K562 (cell line): ENCODE data around the gene CHPF. TPM values are rescaled to one million over a fixed set of nuclear protein-coding genes. Genes with fewer than 3 reads are reported as not detected.
A peak's percentile ranks its signal among the peaks of the same experiment; 100 is the strongest.

Source experiments
- CHD1 ChIP-seq: fragments of 200-600 bp; sonication (generic); IDR thresholded peaks from one replicate; pipeline ENCODE4 v1.6.1; 2012; ENCODE audit warnings: mild to moderate bottlenecking, moderate library complexity, low read length, inconsistent platforms
- FOXK2 ChIP-seq, 2 experiments: fragments of 450-650 bp; IDR thresholded peaks in 1 of 2; conservative IDR thresholded peaks in 1 of 2; 2 replicates each; pipeline ENCODE4 v1.6.1; 2016; ENCODE audit warnings: low read depth in 2 of 2, mild to moderate bottlenecking in 1 of 2
- GABPB1 ChIP-seq: sonication (generic); formaldehyde crosslinking; IDR thresholded peaks from 2 replicates; pipeline ENCODE4 v1.8.0; 2022; ENCODE audit warnings: mild to moderate bottlenecking, missing genetic modification reagents
- GATAD2A ChIP-seq: fragments of 450-650 bp; IDR thresholded peaks from 2 replicates; pipeline ENCODE4 v1.6.1; 2017
- KHSRP ChIP-seq: fragments of 450-650 bp; IDR thresholded peaks from 2 replicates; pipeline ENCODE4 v1.6.1; 2017
- NCOA4 ChIP-seq: fragments of 450-650 bp; IDR thresholded peaks from 2 replicates; pipeline ENCODE4 v1.6.1; 2018; ENCODE audit warnings: mild to moderate bottlenecking; ENCODE audit not compliant: partially characterized antibody
- NCOR1 ChIP-seq: fragments of 450-650 bp; IDR thresholded peaks from 2 replicates; pipeline ENCODE4 v1.6.1; 2016; ENCODE audit warnings: mild to moderate bottlenecking, moderate library complexity
- PTBP1 ChIP-seq: fragments of 200-400 bp; formaldehyde crosslinking; IDR thresholded peaks from 2 replicates; pipeline ENCODE4 v1.6.1; 2017; ENCODE audit warnings: low read depth, low read length
- RBM34 ChIP-seq: fragments of 200-400 bp; formaldehyde crosslinking; IDR thresholded peaks from 2 replicates; pipeline ENCODE4 v1.6.1; 2018; ENCODE audit warnings: low read length, borderline replicate concordance; ENCODE audit not compliant: insufficient read depth
- SMARCA4 ChIP-seq: fragments of 450-650 bp; IDR thresholded peaks from 2 replicates; pipeline ENCODE4 v1.6.1; 2016
- SP2 ChIP-seq: IDR thresholded peaks from 2 replicates; pipeline ENCODE4 v1.6.1; 2011; ENCODE audit warnings: mild to moderate bottlenecking, low read depth, low read length, moderate library complexity; ENCODE audit not compliant: poor library complexity, severe bottlenecking; ENCODE audit errors: extremely low read depth
- ZBTB40 ChIP-seq, 2 experiments: fragments of 450-650 bp in 1 of 2; sonication (generic) in 1 of 2; formaldehyde crosslinking in 1 of 2; IDR thresholded peaks; 2 replicates each; pipeline versions ENCODE4 v1.7.1 to v1.9.0; 2016 to 2022; ENCODE audit warnings: inconsistent platforms in 1 of 2, mild to moderate bottlenecking in 1 of 2, missing genetic modification reagents in 1 of 2
- ZEB2 ChIP-seq: fragments of 450-650 bp; IDR thresholded peaks from 2 replicates; pipeline ENCODE4 v1.6.1; 2016
- ZNF280A ChIP-seq: fragments of 450-650 bp; IDR thresholded peaks from 2 replicates; pipeline ENCODE4 v1.6.1; 2018; ENCODE audit warnings: mild to moderate bottlenecking, low read depth; ENCODE audit not compliant: partially characterized antibody
- ZNF316 ChIP-seq: fragments of 450-650 bp; IDR thresholded peaks from 2 replicates; pipeline ENCODE4 v1.6.1; 2016
- ZNF512 ChIP-seq: IDR thresholded peaks from 2 replicates; pipeline ENCODE4 v1.6.1; 2016; ENCODE audit warnings: missing genetic modification characterization, missing compliant biosample characterization
- polyA plus RNA-seq, 8 experiments: library from polyadenylated mRNA; depleted of rRNA in 4 of 8; stranded (reverse) in 5 of 8; unstranded in 3 of 8; fragments of >200 nt; fragmentation: Nextera tagmentation in 2 of 8; fragmentation: Illumina TruSeq in 1 of 8; extraction: Ambion mirVana in 2 of 8; extraction: Trizol in 1 of 8; gene quantifications; 2 replicates each; pipeline versions ENCODE4 v1.2.1 to v1.2.3, GENCODE V29; 2011 to 2014; ENCODE audit warnings: inconsistent platforms in 1 of 8, missing spikeins in 1 of 8
- total RNA-seq, 7 experiments: library from RNA; depleted of rRNA in 6 of 7; stranded (reverse); fragments of >200 nt in 6 of 7; fragmentation: Illumina TruSeq in 2 of 7; extraction: Trizol in 2 of 7; gene quantifications; 2 replicates each; pipeline versions ENCODE4 v1.2.1 to v1.2.3, GENCODE V29; 2011 to 2021; ENCODE audit warnings: low replicate concordance in 1 of 7

The CHPF gene
- total and polyA plus RNA-seq, 9 of the 15 experiments (the other 6 are each of a cell fraction or from before 2014, with no cell fraction given): 0.15 to 57.2 (median 7.9) TPM

- TF ChIP-seq ZNF280A: no peak
- no peak for TF ChIP-seq RBM34
- TF ChIP-seq ZEB2: peak; percentile 66
- peak; percentile 93 for TF ChIP-seq FOXK2 (conservative IDR thresholded peaks at IDR 0.05 in 1 of 2, IDR thresholded peaks at IDR 0.05 in 1 of 2; ENCODE audit: low read depth in 2 of 2)
- TF ChIP-seq NCOR1: peak; percentile 91
- no peak for TF ChIP-seq KHSRP
- peak; percentile 11; the same call in 1 of the 2 replicates for TF ChIP-seq ZNF316
- TF ChIP-seq CHD1: no peak
- peak; percentile 93 for TF ChIP-seq GATAD2A
- TF ChIP-seq ZNF512: no peak
- peak; percentile 92 for TF ChIP-seq SMARCA4
- TF ChIP-seq SP2: no peak
- peak; percentile 33; the same call in 1 of the 2 replicates for TF ChIP-seq PTBP1
- no peak for TF ChIP-seq ZBTB40 (IDR thresholded peaks at IDR 0.05)
- no peak for TF ChIP-seq ZBTB40 (CRISPR knock-in tag; IDR thresholded peaks at IDR 0.05)
- peak; percentile 65; the same call in 1 of the 2 replicates for TF ChIP-seq GABPB1
- TF ChIP-seq NCOA4: no peak
Observed at GRCh38 chr2:219514196-219514761, 29.3 kb downstream of the CHPF start, which contains the start of gene ASIC4 (continued).
